Endothelial cell of umbilical vein (primary cell): ENCODE data around the gene MGAT5. TPM values are rescaled to one million over a fixed set of nuclear protein-coding genes. Genes with fewer than 3 reads are reported as not detected.

Experiments
- BruUV-seq: library from RNA; stranded (reverse); fragments of 400-500 nt; replicated peaks from 2 replicates; lab custom pipeline; 2021; lab: Mats Ljungman, UMichigan
- CTCF ChIA-PET: fragments of 300-600, 350-600 bp; sonication (Branson Sonifier 250); formaldehyde crosslinking; loops from one replicate; lab custom pipeline; 2021; ENCODE audit warnings: antibody characterized with exemption, inconsistent platforms; lab: Charles Lee
- POLR2A ChIA-PET: fragments of 300-600, 350-600 bp; sonication (Branson Sonifier 250); formaldehyde crosslinking; loops from one replicate; lab custom pipeline; 2021; ENCODE audit warnings: antibody characterized with exemption, inconsistent platforms; lab: Charles Lee
- DNase-seq: peaks from one replicate; pipeline ENCODE4 v3.0.0-alpha.2; 2011; ENCODE audit warnings: low read depth, low spot score
- FAIRE-seq: peaks from 2 replicates; lab custom pipeline; 2011; peaks lifted over from hg19 to GRCh38; lab: Jason Lieb, UNC
- H2AFZ ChIP-seq: 2 replicates; pipeline ENCODE4 v1.6.0; 2012; ENCODE audit warnings: low read depth, low read length, control low read depth, inconsistent platforms
- H3K27ac ChIP-seq: 2 replicates; pipeline ENCODE4 v1.5.1; 2011; ENCODE audit warnings: low read depth, mild to moderate bottlenecking, control low read depth, low read length, moderate library complexity; ENCODE audit not compliant: insufficient read depth
- H3K27me3 ChIP-seq, 2 experiments: 2 replicates each; pipeline versions ENCODE4 v1.6.0 to v1.6.1; 2011; ENCODE audit warnings: low read length in 2 of 2, mixed read lengths in 1 of 2; ENCODE audit not compliant: control insufficient read depth in 2 of 2, insufficient read depth in 2 of 2
- H3K36me3 ChIP-seq, 2 experiments: 2 replicates in 1 of 2; 3 replicates in 1 of 2; pipeline ENCODE4 v1.5.1; 2011; ENCODE audit warnings: low read length in 2 of 2, mild to moderate bottlenecking in 1 of 2, moderate library complexity in 1 of 2; ENCODE audit not compliant: control insufficient read depth in 2 of 2, insufficient read depth in 2 of 2; ENCODE audit errors: extremely low read depth in 1 of 2
- H3K4me1 ChIP-seq: 3 replicates; pipeline ENCODE4 v1.5.1; 2011; ENCODE audit warnings: mild to moderate bottlenecking, low read length; ENCODE audit not compliant: control insufficient read depth, insufficient read depth; ENCODE audit errors: extremely low read depth
- H3K4me2 ChIP-seq: 2 replicates; pipeline ENCODE4 v1.6.1; 2011; ENCODE audit warnings: low read length, control low read depth, mixed read lengths; ENCODE audit not compliant: insufficient read depth
- H3K4me3 ChIP-seq, 3 experiments: fragments of 200-600 bp in 1 of 3; sonication (generic), shearing (Covaris generic) in 1 of 3; replicated peaks in 1 of 3; 2 replicates each; pipeline ENCODE4 v1.5.1; 2011 to 2016; ENCODE audit warnings: control low read depth in 3 of 3, low read length in 3 of 3, mild to moderate bottlenecking in 2 of 3, inconsistent platforms in 1 of 3, low read depth in 1 of 3, moderate library complexity in 1 of 3; ENCODE audit not compliant: insufficient read depth in 1 of 3
- H3K79me2 ChIP-seq: 2 replicates; pipeline ENCODE4 v1.6.0; 2012; ENCODE audit warnings: low read length, inconsistent platforms; ENCODE audit not compliant: control insufficient read depth, insufficient read depth
- H3K9ac ChIP-seq: replicated peaks from 2 replicates; pipeline ENCODE3; 2011; ENCODE audit warnings: low read length, control low read depth; ENCODE audit not compliant: insufficient read depth; ENCODE audit errors: extremely low read depth
- H3K9me1 ChIP-seq: replicated peaks from 3 replicates; pipeline ENCODE4 v1.6.0; 2011; ENCODE audit warnings: mild to moderate bottlenecking, low read length; ENCODE audit not compliant: control insufficient read depth, insufficient read depth; ENCODE audit errors: extremely low read depth
- H3K9me3 ChIP-seq: replicated peaks from 2 replicates; pipeline ENCODE4 v1.5.1; 2012; ENCODE audit warnings: low read length, inconsistent platforms; ENCODE audit not compliant: control insufficient read depth, insufficient read depth
- H4K20me1 ChIP-seq: replicated peaks from 2 replicates; pipeline ENCODE3; 2011; ENCODE audit warnings: mild to moderate bottlenecking, low read length; ENCODE audit not compliant: control insufficient read depth, insufficient read depth; ENCODE audit errors: extremely low read depth
- EZH2 ChIP-seq: IDR thresholded peaks from 2 replicates; pipeline ENCODE4 v1.6.1; 2012; ENCODE audit warnings: borderline replicate concordance, low read depth, mild to moderate bottlenecking, moderate library complexity, low read length, inconsistent platforms; ENCODE audit not compliant: severe bottlenecking
- FOS ChIP-seq: IDR thresholded peaks from 2 replicates; pipeline ENCODE4 v1.6.1; 2011; ENCODE audit warnings: mild to moderate bottlenecking, low read length, moderate library complexity, borderline replicate concordance; ENCODE audit not compliant: insufficient read depth
- GATA2 ChIP-seq: IDR thresholded peaks from 2 replicates; pipeline ENCODE4 v1.7.0; 2011; ENCODE audit warnings: low read depth, mild to moderate bottlenecking, moderate library complexity, mixed read lengths, low read length; ENCODE audit not compliant: insufficient read length, insufficient read depth
- JUN ChIP-seq: IDR thresholded peaks from 2 replicates; pipeline ENCODE4 v1.6.1; 2011; ENCODE audit warnings: borderline replicate concordance, low read depth; ENCODE audit not compliant: insufficient read length, insufficient read depth
- MYC ChIP-seq: IDR thresholded peaks from one replicate; pipeline ENCODE4 v1.6.1; 2011; ENCODE audit warnings: mild to moderate bottlenecking, low read depth, low read length
- POLR2A ChIP-seq: IDR thresholded peaks from 2 replicates; pipeline ENCODE4 v1.6.1; 2012; ENCODE audit warnings: low read depth, mild to moderate bottlenecking, control low read depth, low read length
- POLR2AphosphoS5 ChIP-seq: IDR thresholded peaks from 2 replicates; pipeline ENCODE4 v1.6.1; 2012; ENCODE audit warnings: low read depth, mild to moderate bottlenecking, control low read depth, low read length, moderate library complexity; ENCODE audit not compliant: insufficient read depth
- dilution Hi-C: fragments of 300-500 bp; cut with MboI; formaldehyde crosslinking; loops from one replicate; pipeline ENCODE4 v1.15.0; 2019; ENCODE audit warnings: low sequenced_read_pairs; ENCODE audit not compliant: extremely low pct_ligation_motif_present
- intact Hi-C: fragments of 100-400 bp; cut with micrococcal nuclease; formaldehyde crosslinking; loops from one replicate; pipeline ENCODE4 v1.10.0; 2022
- polyA plus RNA-seq, 4 experiments: library from polyadenylated mRNA; depleted of rRNA in 3 of 4; stranded (reverse) in 3 of 4; unstranded in 1 of 4; fragments of >200 nt; gene quantifications; 2 replicates each; pipeline versions ENCODE4 v1.2.1 to v1.2.3, GENCODE V29; 2011 to 2012; ENCODE audit warnings: missing spikeins in 1 of 4
- total RNA-seq: library from RNA; stranded (reverse); gene quantifications from 2 replicates; pipeline ENCODE4 v1.2.3, GENCODE V29; 2021
- TF ChIP-seq, protein P1 (sequence below): IDR thresholded peaks from 2 replicates; pipeline ENCODE4 v1.6.1; 2011; ENCODE audit not compliant: insufficient read depth, insufficient read length
- TF ChIP-seq, protein P2 (sequence below), 2 donors: IDR thresholded peaks; 1 replicate in 1 of 2; 2 replicates in 1 of 2; pipeline ENCODE4 v1.5.1; 2011; ENCODE audit warnings: low read length in 2 of 2, mild to moderate bottlenecking in 2 of 2, moderate library complexity in 2 of 2, control low read depth in 1 of 2, inconsistent platforms in 1 of 2, low read depth in 1 of 2; ENCODE audit not compliant: insufficient read depth in 1 of 2; ENCODE audit errors: extremely low read depth in 1 of 2

MGAT5 gene
- total and polyA plus RNA-seq, 2 donors (not counting 3 experiments of a cell fraction or from before 2014, with no cell fraction given): 17.7 to 84.1 TPM

DNA sequence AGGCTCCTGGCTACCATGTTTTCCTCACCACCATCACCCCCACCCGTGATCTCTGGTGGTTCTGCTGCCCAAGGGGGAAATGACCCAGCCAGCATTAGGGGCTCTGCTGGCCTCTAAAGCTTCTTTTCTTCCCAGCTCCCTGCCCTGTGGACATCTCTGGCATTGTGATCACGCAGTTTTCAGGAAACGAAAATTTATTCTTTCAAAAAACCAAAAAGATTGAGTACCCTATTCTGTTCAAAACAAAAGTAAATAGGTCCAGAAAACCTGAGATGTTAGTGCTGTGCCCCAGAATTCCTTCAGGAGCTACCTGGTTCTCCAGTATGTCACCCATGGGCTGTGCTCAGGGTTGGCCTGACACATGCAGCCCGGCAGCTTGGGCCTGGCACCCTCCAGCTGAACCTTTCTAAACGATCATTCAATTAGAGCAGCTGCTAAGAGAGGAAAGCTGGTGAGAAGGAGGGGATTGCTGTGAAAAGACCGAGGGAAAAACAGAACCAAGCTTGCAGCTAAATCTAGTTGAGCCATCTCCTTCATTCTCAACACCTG, 157.5 kb downstream of the MGAT5 start:
- H3K27me3 ChIP-seq: no peaks in the 10 kb centered on the region
- intact Hi-C loops (loop anchor here (5.0 kb wide), 3 partner anchors 184 to 509 kb away; no protein-coding TSS in a partner anchor), dilution Hi-C loops (no loop called here)
- H3K4me3 ChIP-seq: no peak overlapping the region
- ChIA-PET CTCF (interaction anchor here (0.6 to 6.7 kb wide), 46 partner anchors 9 to 526 kb away, joined by 3 to 204 read pairs (median 6); partner anchors contain the start of gene MGAT5), POLR2A (interaction anchor here (1.0 to 1.1 kb wide), 2 partner anchors 15 to 293 kb away, joined by 4 to 5 read pairs; no protein-coding TSS in a partner anchor)
- peak overlapping the region; percentile 6 for H3K4me2 ChIP-seq
- no peaks in the 10 kb centered on the region for H3K9me3 ChIP-seq
- FAIRE-seq (no peak), DNase-seq (no peak)
- H2AFZ ChIP-seq: peak overlapping the region; percentile 63
- peak overlapping the region; percentile 56 for H3K27ac ChIP-seq
- H3K4me1 ChIP-seq: peaks cover 47% of the 10 kb centered on the region
- peak overlapping the region; percentile 44 for H3K9ac ChIP-seq
- no peaks in the 10 kb centered on the region for H3K79me2 ChIP-seq
- no TSS peak for BruUV-seq
- no peaks in the 10 kb centered on the region for H3K9me1 ChIP-seq
- no peaks in the 10 kb centered on the region for H4K20me1 ChIP-seq
- TF ChIP-seq POLR2A (no peak), EZH2 (no peak), MYC (no peak), FOS (no peak), JUN (no peak), POLR2AphosphoS5 (no peak), GATA2 (no peak)
- TF ChIP-seq, protein P1, sequence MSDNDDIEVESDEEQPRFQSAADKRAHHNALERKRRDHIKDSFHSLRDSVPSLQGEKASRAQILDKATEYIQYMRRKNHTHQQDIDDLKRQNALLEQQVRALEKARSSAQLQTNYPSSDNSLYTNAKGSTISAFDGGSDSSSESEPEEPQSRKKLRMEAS: no peak
- TF ChIP-seq, protein P2, sequence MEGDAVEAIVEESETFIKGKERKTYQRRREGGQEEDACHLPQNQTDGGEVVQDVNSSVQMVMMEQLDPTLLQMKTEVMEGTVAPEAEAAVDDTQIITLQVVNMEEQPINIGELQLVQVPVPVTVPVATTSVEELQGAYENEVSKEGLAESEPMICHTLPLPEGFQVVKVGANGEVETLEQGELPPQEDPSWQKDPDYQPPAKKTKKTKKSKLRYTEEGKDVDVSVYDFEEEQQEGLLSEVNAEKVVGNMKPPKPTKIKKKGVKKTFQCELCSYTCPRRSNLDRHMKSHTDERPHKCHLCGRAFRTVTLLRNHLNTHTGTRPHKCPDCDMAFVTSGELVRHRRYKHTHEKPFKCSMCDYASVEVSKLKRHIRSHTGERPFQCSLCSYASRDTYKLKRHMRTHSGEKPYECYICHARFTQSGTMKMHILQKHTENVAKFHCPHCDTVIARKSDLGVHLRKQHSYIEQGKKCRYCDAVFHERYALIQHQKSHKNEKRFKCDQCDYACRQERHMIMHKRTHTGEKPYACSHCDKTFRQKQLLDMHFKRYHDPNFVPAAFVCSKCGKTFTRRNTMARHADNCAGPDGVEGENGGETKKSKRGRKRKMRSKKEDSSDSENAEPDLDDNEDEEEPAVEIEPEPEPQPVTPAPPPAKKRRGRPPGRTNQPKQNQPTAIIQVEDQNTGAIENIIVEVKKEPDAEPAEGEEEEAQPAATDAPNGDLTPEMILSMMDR (IDR thresholded peaks at IDR 0.05; ENCODE audit: extremely low read depth in 1 of 2, insufficient read depth in 1 of 2, low read depth in 1 of 2, low read length in 2 of 2): no peak
- peaks cover 0 to 2% of the 10 kb centered on the region in 2 experiments for H3K36me3 ChIP-seq
